Tongue (tissue), 2 donors: ENCODE data around the gene XG. TPM values are rescaled to one million over a fixed set of nuclear protein-coding genes. Genes with fewer than 3 reads are reported as not detected.
"Not testable (repeated sequence)": the region's sequence is repeated elsewhere in the genome, so short reads cannot be mapped to it uniquely, and the experiment has no call there.

Source experiments
- DNase-seq: peaks from one replicate; pipeline ENCODE4 v3.0.0-alpha.2; 2015
- total RNA-seq: library from RNA; depleted of rRNA; stranded (reverse); fragments of >200 nt; gene quantifications from one replicate; pipeline ENCODE4 v1.2.3, GENCODE V29; 2014

XG gene
- total RNA-seq, 1 donor from 2014 or later, result 6.4 TPM

GRCh38 chrX:2735270-2735669 lies 16.6 kb upstream of the XG start:
- no peak for DNase-seq

- peak; percentile 58 for DNase-seq
Observed at GRCh38 chrX:2740672-2741071, 11.2 kb upstream of the XG start.

- DNase-seq, result no peak
Observed at GRCh38 chrX:2741386-2741785, 10.5 kb upstream of the XG start.

GRCh38 chrX:2746250-2746649 lies 5.6 kb upstream of the XG start:
- not testable (repeated sequence) for DNase-seq

- no peak for DNase-seq
Observed at GRCh38 chrX:2748171-2748814, 3.5 kb upstream of the XG start.

- DNase-seq, result no peak
Observed at GRCh38 chrX:2748815-2749188, 3.0 kb upstream of the XG start.

- DNase-seq, result no peak
Observed at GRCh38 chrX:2751291-2751690, 549 bp upstream of the XG start.

- not testable (repeated sequence) for DNase-seq
Observed at GRCh38 chrX:2752441-2752840, 601 bp downstream of the XG start.

GRCh38 chrX:2755163-2755715 lies 3.4 kb downstream of the XG start:
- DNase-seq, result not testable (repeated sequence)

GRCh38 chrX:2756548-2756947 lies 4.7 kb downstream of the XG start:
- DNase-seq, result no peak

- no peak for DNase-seq
Observed at GRCh38 chrX:2761246-2761645, 9.4 kb downstream of the XG start.

- DNase-seq, result not testable (repeated sequence)
Observed at GRCh38 chrX:2762671-2763070, 10.8 kb downstream of the XG start.

GRCh38 chrX:2764766-2765548 lies 13.1 kb downstream of the XG start:
- DNase-seq, result not testable (repeated sequence)

GRCh38 chrX:2765549-2765830 lies 13.7 kb downstream of the XG start:
- DNase-seq, result no peak

GRCh38 chrX:2766906-2767305 lies 15.1 kb downstream of the XG start:
- DNase-seq, result no peak

GRCh38 chrX:2767631-2768455 lies 16.0 kb downstream of the XG start:
- peak; percentile 60 for DNase-seq

- DNase-seq, result no peak
Observed at GRCh38 chrX:2769615-2770014, 17.8 kb downstream of the XG start.

- DNase-seq, result not testable (repeated sequence)
Observed at GRCh38 chrX:2773166-2774055, 21.6 kb downstream of the XG start.

GRCh38 chrX:2774057-2774456 lies 22.2 kb downstream of the XG start:
- no peak for DNase-seq

GRCh38 chrX:2774776-2775175 lies 22.9 kb downstream of the XG start:
- DNase-seq, result no peak

GRCh38 chrX:2780472-2781225 lies 28.8 kb downstream of the XG start:
- DNase-seq, result not testable (repeated sequence)
